ENCODE results near the gene RPL41. TPM values are rescaled to one million over a fixed set of nuclear protein-coding genes. Genes with fewer than 3 reads are reported as not detected.

RPL41 gene
- total RNA-seq, 1 experiment from 2014 or later: 3,475 TPM

GRCh38 chr12:56130876-56131275 lies 14.4 kb downstream of the RPL41 start:
- no peaks in the 10 kb centered on the region for H3K27me3 ChIP-seq (replicated peaks; ENCODE audit: insufficient read depth, low read depth, low read length, poor library complexity)
- no peaks in the 10 kb centered on the region for H3K9me3 ChIP-seq (ENCODE audit: low read depth, low read length, poor library complexity, severe bottlenecking)
- POLR2A ChIA-PET (ENCODE audit: low non-redundant PET): no interaction called here
- peaks cover 46% of the 10 kb centered on the region for H3K36me3 ChIP-seq (ENCODE audit: insufficient read depth, low read length, poor library complexity, severe bottlenecking)
- BruUV-seq (replicated peaks): no TSS peak
- CTCF ChIA-PET: no interaction called here
- H3K4me3 ChIP-seq (ENCODE audit: low read depth, low read length, poor library complexity, severe bottlenecking): no peak overlapping the region
- intact Hi-C loops (cut with micrococcal nuclease; ENCODE audit: unreplicated experiment): no loop called here
- H3K4me1 ChIP-seq (ENCODE audit: insufficient read depth, low read length, poor library complexity, severe bottlenecking): peaks cover 17% of the 10 kb centered on the region
- H3K27ac ChIP-seq (ENCODE audit: low read depth, low read length, poor library complexity, severe bottlenecking): no peak overlapping the region
- no peak for DNase-seq (ENCODE audit: low spot score)
- TF ChIP-seq, protein P1, sequence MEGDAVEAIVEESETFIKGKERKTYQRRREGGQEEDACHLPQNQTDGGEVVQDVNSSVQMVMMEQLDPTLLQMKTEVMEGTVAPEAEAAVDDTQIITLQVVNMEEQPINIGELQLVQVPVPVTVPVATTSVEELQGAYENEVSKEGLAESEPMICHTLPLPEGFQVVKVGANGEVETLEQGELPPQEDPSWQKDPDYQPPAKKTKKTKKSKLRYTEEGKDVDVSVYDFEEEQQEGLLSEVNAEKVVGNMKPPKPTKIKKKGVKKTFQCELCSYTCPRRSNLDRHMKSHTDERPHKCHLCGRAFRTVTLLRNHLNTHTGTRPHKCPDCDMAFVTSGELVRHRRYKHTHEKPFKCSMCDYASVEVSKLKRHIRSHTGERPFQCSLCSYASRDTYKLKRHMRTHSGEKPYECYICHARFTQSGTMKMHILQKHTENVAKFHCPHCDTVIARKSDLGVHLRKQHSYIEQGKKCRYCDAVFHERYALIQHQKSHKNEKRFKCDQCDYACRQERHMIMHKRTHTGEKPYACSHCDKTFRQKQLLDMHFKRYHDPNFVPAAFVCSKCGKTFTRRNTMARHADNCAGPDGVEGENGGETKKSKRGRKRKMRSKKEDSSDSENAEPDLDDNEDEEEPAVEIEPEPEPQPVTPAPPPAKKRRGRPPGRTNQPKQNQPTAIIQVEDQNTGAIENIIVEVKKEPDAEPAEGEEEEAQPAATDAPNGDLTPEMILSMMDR (conservative IDR thresholded peaks at IDR 0.05; ENCODE audit: low read depth, low read length): no peak
- no peak for TF ChIP-seq EZH2 (IDR thresholded peaks at IDR 0.05; ENCODE audit: borderline replicate concordance, low read depth, low read length, poor library complexity, severe bottlenecking)

- intact Hi-C loops (cut with micrococcal nuclease; ENCODE audit: unreplicated experiment): no loop called here
- CTCF ChIA-PET: no interaction called here
- no peak overlapping the region for H3K4me3 ChIP-seq (ENCODE audit: low read depth, low read length, poor library complexity, severe bottlenecking)
- H3K27ac ChIP-seq (ENCODE audit: low read depth, low read length, poor library complexity, severe bottlenecking): no peak overlapping the region
- TF ChIP-seq EZH2 (IDR thresholded peaks at IDR 0.05; ENCODE audit: borderline replicate concordance, low read depth, low read length, poor library complexity, severe bottlenecking): no peak
- TF ChIP-seq, protein P1 (conservative IDR thresholded peaks at IDR 0.05; ENCODE audit: low read depth, low read length): no peak
- no peak for DNase-seq (ENCODE audit: low spot score)
- no peaks in the 10 kb centered on the region for H3K4me1 ChIP-seq (ENCODE audit: insufficient read depth, low read length, poor library complexity, severe bottlenecking)
- H3K36me3 ChIP-seq (ENCODE audit: insufficient read depth, low read length, poor library complexity, severe bottlenecking): peaks cover 77% of the 10 kb centered on the region
- BruUV-seq (replicated peaks): no TSS peak
- POLR2A ChIA-PET (ENCODE audit: low non-redundant PET): interaction anchor here (0.6 kb wide), 1 partner anchor 12 kb away, joined by 3 read pairs; no protein-coding TSS in a partner anchor
- no peaks in the 10 kb centered on the region for H3K27me3 ChIP-seq (replicated peaks; ENCODE audit: insufficient read depth, low read depth, low read length, poor library complexity)
- no peaks in the 10 kb centered on the region for H3K9me3 ChIP-seq (ENCODE audit: low read depth, low read length, poor library complexity, severe bottlenecking)
Observed at GRCh38 chr12:56134897-56135296, 18.5 kb downstream of the RPL41 start.

- no peak for DNase-seq (ENCODE audit: low spot score)
- H3K27me3 ChIP-seq (replicated peaks; ENCODE audit: insufficient read depth, low read depth, low read length, poor library complexity): no peaks in the 10 kb centered on the region
- intact Hi-C loops (cut with micrococcal nuclease; ENCODE audit: unreplicated experiment): no loop called here
- no peak overlapping the region for H3K4me3 ChIP-seq (ENCODE audit: low read depth, low read length, poor library complexity, severe bottlenecking)
- peaks cover 78% of the 10 kb centered on the region for H3K36me3 ChIP-seq (ENCODE audit: insufficient read depth, low read length, poor library complexity, severe bottlenecking)
- BruUV-seq (replicated peaks): TSS peak; percentile 28
- ChIA-PET CTCF (no interaction called here), POLR2A (ENCODE audit: low non-redundant PET) (no interaction called here)
- TF ChIP-seq, protein P1 (conservative IDR thresholded peaks at IDR 0.05; ENCODE audit: low read depth, low read length): no peak
- TF ChIP-seq EZH2 (IDR thresholded peaks at IDR 0.05; ENCODE audit: borderline replicate concordance, low read depth, low read length, poor library complexity, severe bottlenecking): no peak
- H3K4me1 ChIP-seq (ENCODE audit: insufficient read depth, low read length, poor library complexity, severe bottlenecking): no peaks in the 10 kb centered on the region
- H3K9me3 ChIP-seq (ENCODE audit: low read depth, low read length, poor library complexity, severe bottlenecking): no peaks in the 10 kb centered on the region
- no peak overlapping the region for H3K27ac ChIP-seq (ENCODE audit: low read depth, low read length, poor library complexity, severe bottlenecking)
Observed at GRCh38 chr12:56137853-56138571, 21.6 kb downstream of the RPL41 start.
